GM18867 (cell line): ENCODE results near the gene OR4F15.

Experiments
- ATAC-seq: cut with Tn5 transposase; IDR thresholded peaks from one replicate; pipeline ENCODE4 v1.9.1; 2021; ENCODE audit warnings: mild to moderate bottlenecking, moderate library complexity; ENCODE audit not compliant: unreplicated experiment

OR4F15 gene

DNA sequence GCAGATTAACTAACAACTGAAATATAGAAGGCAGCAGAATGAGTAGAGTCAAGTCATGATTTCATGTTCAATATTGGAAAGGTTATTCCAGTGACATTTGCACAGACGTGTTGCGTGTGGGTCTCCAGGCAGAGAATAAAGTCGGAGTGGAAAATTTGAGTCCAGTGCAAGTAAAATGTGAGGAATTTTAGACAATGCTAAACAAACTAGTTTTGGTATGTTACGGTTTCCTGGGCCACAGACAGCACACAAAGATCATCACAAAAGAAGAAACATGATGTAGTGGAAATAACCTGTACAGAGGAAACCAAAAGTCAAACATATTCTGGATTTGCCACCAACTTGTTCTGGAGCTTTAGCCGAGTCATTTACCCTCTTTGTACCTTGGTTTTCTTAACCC lies 8.3 kb upstream of the OR4F15 start:
- no peak for ATAC-seq

DNA sequence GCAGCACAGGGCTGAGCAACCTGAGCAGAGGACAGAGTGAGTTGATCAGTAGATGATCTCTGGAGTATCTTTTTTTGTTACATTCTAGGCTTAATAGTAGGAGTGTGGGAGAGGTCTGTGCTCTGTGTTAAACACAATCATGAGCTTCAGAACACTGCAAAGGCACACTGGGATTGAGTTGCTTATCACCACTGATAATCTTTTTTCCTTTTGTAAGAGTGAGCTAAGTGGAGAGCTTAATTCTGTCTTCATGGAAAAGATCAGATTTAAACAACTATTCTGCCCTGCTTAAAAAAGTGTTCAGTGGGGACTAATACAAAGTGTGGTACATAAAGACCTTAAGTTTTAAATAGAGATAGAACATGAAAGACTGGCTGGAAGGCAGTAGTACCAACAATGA lies 7.6 kb upstream of the OR4F15 start:
- no peak for ATAC-seq

- ATAC-seq = no peak
Measured at GRCh38 chr15:101804941-101805340, 7.1 kb upstream of the OR4F15 start.

DNA sequence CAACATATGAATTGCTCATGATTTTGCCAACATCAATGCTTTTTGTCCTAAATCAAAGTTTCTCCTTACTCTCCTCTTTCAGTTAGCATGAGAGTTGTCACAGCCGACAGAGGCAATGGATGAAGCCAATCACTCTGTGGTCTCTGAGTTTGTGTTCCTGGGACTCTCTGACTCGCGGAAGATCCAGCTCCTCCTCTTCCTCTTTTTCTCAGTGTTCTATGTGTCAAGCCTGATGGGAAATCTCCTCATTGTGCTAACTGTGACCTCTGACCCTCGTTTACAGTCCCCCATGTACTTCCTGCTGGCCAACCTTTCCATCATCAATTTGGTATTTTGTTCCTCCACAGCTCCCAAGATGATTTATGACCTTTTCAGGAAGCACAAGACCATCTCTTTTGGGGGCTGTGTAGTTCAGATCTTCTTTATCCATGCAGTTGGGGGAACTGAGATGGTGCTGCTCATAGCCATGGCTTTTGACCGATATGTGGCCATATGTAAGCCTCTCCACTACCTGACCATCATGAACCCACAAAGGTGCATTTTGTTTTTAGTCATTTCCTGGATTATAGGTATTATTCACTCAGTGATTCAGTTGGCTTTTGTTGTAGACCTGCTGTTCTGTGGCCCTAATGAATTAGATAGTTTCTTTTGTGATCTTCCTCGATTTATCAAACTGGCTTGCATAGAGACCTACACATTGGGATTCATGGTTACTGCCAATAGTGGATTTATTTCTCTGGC lies 6.2 kb upstream of the OR4F15 start:
- ATAC-seq = no peak

- no peak for ATAC-seq
Measured at GRCh38 chr15:101807345-101807945, 4.6 kb upstream of the OR4F15 start.

DNA sequence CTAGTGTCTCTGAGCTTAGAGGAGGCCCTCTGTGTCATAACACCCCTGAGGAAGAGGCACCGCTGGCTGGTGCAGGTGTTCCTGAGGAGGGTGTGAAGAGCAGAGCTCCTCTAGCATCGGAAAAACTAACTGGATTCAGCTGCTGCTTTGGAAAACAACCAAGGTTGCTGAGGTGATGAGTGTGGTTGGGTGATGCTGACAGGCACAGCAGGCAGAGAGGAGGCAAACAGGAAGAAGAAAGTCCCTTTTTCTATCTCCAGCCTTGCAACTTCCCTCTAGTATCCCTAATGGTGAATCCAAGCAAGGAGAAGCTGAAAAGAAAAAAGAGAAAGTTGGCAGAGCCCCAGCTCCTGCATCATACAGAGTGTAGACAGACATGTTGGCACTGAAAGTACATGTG lies 3.8 kb upstream of the OR4F15 start:
- ATAC-seq = no peak

DNA sequence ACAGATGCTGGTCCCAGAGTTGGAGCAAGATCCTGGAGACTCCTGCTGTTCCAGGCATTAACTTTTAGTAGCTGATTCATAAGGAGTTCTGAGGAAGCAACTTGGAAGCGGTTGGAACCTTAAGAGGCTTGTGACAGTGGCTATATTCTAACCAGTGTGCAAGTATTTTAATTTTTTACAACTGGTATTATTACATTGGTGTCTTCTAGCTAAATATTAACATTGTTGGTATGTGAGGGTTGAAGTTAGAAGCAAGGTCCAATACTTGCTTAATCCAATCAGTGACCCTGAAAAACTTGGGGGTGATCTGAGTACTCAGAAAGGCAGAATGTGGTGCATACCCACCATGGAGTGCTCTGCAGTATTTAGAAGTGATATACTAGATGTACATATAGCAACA lies 1.5 kb upstream of the OR4F15 start:
- ATAC-seq = no peak

DNA sequence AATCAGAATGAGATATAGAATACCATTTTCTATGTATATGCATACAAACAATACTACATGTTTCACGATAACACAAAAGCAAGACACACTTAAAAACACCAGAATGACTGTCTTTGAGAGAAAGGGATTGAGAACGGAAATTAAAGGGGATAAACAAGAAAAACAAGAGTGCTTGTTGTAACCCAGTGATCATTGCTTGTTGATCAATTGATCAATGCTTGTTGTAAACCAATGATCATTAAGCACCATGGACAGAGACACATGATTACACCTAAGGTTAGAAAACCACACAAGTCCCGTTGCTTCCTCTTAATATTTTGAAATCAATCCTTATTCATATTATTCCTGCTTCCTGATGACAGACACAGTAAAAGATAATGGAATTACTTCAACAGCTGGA lies 1.1 kb upstream of the OR4F15 start:
- no peak for ATAC-seq

DNA sequence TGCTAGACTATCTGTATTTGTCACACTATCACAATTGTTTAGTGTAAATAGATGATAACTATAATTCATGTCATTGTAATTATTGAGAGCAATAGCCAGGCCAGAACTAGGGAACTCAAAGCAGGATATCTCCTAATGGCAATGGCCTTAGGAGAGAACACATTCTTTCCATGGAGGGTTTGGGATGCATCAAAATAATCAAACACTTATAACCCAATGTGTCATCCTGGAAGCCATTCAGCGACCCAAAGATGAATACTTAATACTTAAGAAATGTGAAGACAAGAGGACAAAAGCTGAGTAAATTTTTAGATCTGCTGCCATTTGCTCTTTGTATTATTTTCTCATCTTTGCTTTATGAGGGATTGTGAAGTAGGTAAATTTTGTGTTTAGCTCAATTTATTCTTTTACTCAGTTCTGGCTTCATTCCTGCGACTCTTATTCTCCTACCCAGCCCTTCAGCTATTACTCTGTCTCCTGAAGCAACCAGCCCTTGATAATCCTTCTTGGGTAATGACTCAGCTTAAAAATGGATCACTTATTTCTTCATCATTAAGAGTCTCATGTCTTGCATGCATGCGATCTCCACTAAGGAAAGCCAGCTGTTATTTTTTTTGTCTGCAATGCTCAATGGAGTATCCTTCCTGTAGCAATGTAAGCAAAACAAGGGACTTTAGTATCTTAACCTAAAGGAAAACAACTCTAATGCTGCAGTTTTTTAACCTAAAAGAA lies 2.0 kb downstream of the OR4F15 start:
- ATAC-seq = no peak

DNA sequence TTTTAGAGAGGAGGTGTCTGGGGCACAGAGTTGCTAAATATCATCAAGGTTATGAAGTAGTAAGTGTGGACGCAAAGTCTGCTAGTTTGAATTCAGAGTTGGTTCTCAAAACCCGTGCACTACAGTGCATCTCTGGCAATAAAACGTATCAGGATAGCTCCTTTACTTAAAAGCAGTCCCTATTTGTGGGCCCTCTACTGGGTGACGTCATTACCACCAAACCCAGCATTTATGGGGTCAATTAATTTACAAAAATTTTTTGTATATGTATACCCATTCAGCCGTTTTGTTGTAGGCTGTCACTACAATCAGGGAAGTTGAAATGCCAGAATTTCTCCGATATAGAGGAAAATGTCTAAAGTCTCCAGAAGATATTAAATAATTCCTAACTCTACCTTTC lies 8.8 kb downstream of the OR4F15 start:
- no peak for ATAC-seq

DNA sequence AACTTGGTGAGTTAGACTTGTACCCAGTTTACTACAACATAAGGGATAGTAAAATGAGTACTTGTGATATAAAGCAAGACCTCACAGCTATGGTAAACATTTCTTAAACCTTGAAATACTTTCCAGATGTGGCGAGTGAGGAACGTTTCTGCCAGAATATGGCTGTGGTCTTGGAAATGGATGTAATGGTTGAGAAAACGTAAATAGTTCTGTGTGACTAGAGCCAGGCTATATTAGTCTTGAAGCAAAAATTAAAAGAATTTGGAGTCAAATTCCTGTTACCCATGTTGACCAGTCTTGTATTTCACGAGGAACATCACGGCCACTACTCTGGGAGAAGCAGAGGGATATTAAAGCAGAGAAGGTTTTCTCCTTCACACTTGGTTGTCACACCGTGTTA lies 15.3 kb downstream of the OR4F15 start:
- ATAC-seq = no peak

DNA sequence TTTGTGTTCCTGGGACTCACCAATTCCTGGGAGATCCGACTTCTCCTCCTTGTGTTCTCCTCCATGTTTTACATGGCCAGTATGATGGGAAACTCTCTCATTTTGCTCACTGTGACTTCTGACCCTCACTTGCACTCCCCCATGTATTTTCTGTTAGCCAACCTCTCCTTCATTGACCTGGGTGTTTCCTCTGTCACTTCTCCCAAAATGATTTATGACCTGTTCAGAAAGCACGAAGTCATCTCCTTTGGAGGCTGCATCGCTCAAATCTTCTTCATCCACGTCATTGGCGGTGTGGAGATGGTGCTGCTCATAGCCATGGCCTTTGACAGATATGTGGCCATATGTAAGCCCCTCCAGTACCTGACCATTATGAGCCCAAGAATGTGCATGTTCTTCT lies 16.8 kb downstream of the OR4F15 start:
- ATAC-seq = no peak

DNA sequence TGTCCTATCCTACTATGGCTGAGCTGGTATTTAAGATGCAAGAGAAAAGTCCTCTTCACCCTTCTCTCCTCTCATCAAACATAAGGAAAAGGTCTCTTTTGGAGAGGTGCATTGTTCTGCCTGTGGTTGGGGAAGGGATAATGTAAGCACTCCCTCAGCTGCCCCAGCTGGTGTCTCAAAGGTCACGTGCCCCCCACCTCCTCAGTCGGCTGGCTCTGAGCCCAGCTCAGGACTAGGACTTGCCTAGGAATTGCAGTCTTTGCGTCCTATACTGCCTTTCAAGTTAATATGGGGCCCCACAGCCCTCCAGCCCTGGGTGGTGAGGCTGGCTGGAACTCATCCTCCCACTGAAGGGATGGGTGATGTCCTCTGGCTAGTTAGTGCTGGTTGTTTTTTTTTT lies 29.7 kb downstream of the OR4F15 start:
- ATAC-seq = no peak

DNA sequence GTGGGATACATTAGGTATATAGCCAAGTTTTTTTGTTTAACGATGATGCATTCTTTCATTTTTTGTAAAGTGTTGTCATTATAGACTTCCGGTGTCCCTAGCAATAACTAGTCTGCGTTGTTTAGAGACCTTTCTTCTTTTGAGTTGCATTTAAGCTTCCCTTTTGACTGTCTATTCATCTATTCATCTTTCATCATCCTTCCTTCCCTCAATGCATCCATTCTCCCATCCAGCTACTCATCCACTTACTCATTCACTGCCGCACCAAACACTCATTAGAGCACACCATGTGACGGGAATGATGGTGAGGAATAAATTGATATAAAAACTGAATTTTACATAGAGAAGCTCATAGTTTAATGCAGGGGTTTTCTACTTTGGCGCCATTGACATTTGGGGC lies 32.9 kb downstream of the OR4F15 start:
- ATAC-seq = no peak

DNA sequence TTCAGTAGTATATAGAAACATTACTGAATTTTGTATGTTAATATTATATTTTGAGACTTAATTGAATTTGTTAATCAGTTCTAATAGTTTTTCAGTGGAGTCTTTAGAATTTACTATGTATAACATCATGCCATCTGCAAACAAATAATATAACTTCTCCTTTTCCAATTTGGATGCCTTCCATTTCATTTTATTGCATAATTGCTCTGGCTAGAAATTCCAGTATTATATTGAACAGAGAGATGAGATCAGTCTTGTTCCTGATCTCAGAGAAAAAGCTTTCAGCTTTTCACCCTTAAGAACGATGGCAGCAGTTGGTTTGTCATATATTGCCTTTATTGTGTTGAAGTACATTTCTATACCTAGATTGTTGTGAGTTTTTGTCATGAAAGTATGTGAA lies 40.4 kb downstream of the OR4F15 start:
- ATAC-seq = no peak
